Uterus (tissue), 4 donors: ENCODE results near the gene FMN2. TPM values are rescaled to one million over a fixed set of nuclear protein-coding genes. Genes with fewer than 3 reads are reported as not detected.

ENCODE experiments used
- DNase-seq, 2 donors: peaks; one replicate each; pipeline ENCODE4 v3.0.0-alpha.2; 2019 to 2020
- H3K27ac ChIP-seq, 2 donors: fragments of 200-600 bp; sonication (generic); 1 replicate in 1 of 2; 2 replicates in 1 of 2; pipeline ENCODE4 v1.5.1; 2016 to 2018
- H3K27me3 ChIP-seq, 2 donors: fragments of 200-600 bp; sonication (generic); one replicate each; pipeline ENCODE4 v1.5.1; 2018 to 2019; ENCODE audit warnings: control low read depth in 1 of 2
- H3K36me3 ChIP-seq, 2 donors: fragments of 200-600 bp; sonication (generic); one replicate each; pipeline ENCODE4 v1.5.1; 2019; ENCODE audit warnings: control low read depth in 1 of 2
- H3K4me1 ChIP-seq, 2 donors: fragments of 200-600 bp; sonication (generic); one replicate each; pipeline ENCODE4 v1.5.1; 2018 to 2019; ENCODE audit warnings: control low read depth in 1 of 2
- H3K4me3 ChIP-seq, 2 donors: fragments of 200-600 bp; sonication (generic); 1 replicate in 1 of 2; 2 replicates in 1 of 2; pipeline ENCODE4 v1.5.1; 2018 to 2019; ENCODE audit warnings: mild to moderate bottlenecking in 1 of 2
- H3K9me3 ChIP-seq, 2 donors: fragments of 200-600 bp; sonication (generic); one replicate each; pipeline ENCODE4 v1.5.1; 2019; ENCODE audit warnings: control low read depth in 1 of 2
- POLR2A ChIP-seq, 2 donors: fragments of 450-650 bp; IDR thresholded peaks; one replicate each; pipeline ENCODE4 v1.6.1; 2016; ENCODE audit warnings: antibody characterized with exemption in 2 of 2, mild to moderate bottlenecking in 1 of 2, moderate library complexity in 1 of 2
- intact Hi-C: fragments of 100-400 bp; cut with DNase I; formaldehyde crosslinking; loops from one replicate; pipeline ENCODE4 v1.15.1; 2023; ENCODE audit warnings: low total_unique reads
- total RNA-seq, 4 donors: library from RNA; depleted of rRNA in 3 of 4; stranded (reverse); fragments of >200 nt in 3 of 4; gene quantifications; one replicate each; pipeline versions ENCODE4 v1.1.0 to v1.2.4, GENCODE V29; 2014 to 2023
- TF ChIP-seq, protein P1 (sequence below), 4 experiments: fragments of 200-600 bp in 2 of 4; fragments of 450-650 bp in 2 of 4; sonication (generic) in 2 of 4; IDR thresholded peaks; one replicate each; pipeline ENCODE4 v1.5.1; 2016 to 2019; ENCODE audit warnings: antibody characterized with exemption in 4 of 4, mild to moderate bottlenecking in 2 of 4, moderate library complexity in 1 of 4
- donor health status: DM: yes; HTN: yes; CAD: no.

The FMN2 gene
- total RNA-seq, 4 donors from 2014 or later = 1.0 to 6.5 (median 2.3) TPM; not detected in 1

DNA sequence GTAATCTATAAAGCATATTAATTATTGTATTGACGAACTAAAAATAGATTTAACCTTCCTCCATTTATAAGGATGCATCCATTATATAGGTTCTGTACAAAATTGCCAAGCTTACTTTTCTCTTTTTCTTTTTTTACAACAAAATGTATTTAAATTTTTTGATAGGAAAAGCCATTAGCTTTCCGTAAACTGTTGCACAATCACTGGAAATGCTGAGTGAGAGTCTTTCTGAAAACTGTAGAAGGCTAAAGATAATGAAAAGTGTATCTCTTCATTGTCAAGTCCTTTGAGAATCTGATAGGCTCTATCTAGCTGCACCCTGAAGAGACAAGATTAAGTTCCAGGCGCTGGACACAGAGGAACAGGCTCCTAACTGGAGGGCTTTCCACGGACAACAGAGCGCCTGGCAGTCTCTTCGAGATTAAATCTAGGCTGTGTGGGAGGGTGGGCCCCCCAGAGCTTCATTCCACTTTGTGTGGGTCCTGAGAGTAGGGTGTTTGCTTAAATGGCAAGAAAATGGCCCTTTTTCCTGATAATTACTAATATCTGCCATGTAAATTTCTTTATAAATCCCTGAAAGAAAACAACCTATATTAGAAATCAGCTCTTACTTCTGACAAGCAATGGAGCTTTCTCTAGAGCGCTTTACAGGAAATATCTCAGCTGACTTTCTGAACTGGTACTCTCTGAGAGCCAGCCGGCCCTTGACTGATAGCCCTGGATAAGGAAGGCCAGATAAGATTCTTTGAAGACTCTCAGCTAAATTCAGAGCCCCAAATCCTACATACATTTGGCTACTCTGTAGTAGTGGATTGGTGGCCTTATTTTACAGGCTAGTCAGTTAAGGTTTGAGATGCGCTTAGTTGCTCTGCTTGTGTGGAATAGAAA lies 108.3 kb downstream of the FMN2 start:
- intact Hi-C loops = no loop called here
- Histone ChIP-seq H3K9me3 (no peaks in the 10 kb centered on the region), H3K4me1 (no peaks in the 10 kb centered on the region), H3K36me3 (no peaks in the 10 kb centered on the region), H3K27me3 (no peaks in the 10 kb centered on the region), H3K4me3 (no peak overlapping the region), H3K27ac (no peak overlapping the region)
- TF ChIP-seq POLR2A (IDR thresholded peaks at IDR 0.05) = no peak
- TF ChIP-seq, protein P1, sequence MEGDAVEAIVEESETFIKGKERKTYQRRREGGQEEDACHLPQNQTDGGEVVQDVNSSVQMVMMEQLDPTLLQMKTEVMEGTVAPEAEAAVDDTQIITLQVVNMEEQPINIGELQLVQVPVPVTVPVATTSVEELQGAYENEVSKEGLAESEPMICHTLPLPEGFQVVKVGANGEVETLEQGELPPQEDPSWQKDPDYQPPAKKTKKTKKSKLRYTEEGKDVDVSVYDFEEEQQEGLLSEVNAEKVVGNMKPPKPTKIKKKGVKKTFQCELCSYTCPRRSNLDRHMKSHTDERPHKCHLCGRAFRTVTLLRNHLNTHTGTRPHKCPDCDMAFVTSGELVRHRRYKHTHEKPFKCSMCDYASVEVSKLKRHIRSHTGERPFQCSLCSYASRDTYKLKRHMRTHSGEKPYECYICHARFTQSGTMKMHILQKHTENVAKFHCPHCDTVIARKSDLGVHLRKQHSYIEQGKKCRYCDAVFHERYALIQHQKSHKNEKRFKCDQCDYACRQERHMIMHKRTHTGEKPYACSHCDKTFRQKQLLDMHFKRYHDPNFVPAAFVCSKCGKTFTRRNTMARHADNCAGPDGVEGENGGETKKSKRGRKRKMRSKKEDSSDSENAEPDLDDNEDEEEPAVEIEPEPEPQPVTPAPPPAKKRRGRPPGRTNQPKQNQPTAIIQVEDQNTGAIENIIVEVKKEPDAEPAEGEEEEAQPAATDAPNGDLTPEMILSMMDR (IDR thresholded peaks at IDR 0.05) = no peak
- DNase-seq = no peak

DNA sequence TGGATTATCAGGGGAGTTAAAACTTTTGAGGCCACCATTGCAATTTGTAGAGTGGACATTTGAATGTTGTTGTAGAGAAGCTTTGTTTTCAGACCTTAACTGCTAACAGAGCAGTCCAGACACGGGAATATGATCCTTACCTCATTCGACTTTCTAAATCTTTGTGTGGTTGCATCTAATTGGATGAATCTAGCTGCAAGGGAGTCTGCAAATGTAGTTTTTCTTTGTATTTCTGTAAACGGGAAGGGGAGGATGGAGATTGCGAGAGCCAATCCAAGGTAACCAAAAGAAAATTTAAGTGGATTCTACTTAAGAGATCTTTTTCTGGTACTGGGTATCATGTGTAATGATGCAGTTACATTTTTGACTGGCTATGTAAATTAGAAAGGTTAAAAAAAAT lies 110.2 kb downstream of the FMN2 start:
- Histone ChIP-seq H3K9me3 (no peaks in the 10 kb centered on the region), H3K4me1 (no peaks in the 10 kb centered on the region), H3K36me3 (no peaks in the 10 kb centered on the region), H3K27me3 (no peaks in the 10 kb centered on the region), H3K27ac (no peak overlapping the region), H3K4me3 (no peak overlapping the region)
- no peak for DNase-seq
- intact Hi-C loops = no loop called here
- TF ChIP-seq, protein P1 (IDR thresholded peaks at IDR 0.05) = no peak
- no peak for TF ChIP-seq POLR2A (IDR thresholded peaks at IDR 0.05)

DNA sequence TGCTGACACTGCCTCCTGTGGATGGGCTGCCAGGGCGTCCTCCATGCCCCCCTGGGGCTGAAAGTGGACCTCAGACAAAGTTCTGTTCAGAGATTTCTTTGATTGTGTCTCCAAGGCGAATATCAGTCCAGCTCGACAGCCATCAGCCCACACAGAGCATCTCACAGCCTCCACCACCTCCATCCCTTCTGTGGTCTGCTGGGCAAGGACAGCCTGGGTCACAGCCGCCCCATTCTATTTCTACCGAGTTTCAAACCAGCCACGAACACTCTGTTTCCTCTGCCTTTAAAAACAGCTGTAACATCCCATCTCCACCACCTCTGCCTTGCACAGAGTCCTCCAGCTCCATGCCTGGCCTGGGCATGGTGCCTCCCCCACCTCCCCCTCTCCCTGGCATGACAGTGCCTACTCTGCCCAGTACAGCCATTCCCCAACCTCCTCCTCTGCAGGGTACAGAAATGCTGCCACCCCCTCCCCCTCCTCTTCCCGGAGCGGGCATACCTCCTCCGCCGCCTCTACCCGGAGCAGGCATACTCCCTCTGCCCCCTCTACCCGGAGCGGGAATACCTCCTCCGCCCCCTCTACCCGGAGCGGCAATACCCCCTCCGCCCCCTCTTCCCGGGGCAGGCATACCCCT lies 115.5 kb downstream of the FMN2 start:
- no peak for DNase-seq
- H3K36me3 ChIP-seq = no peaks in the 10 kb centered on the region
- H3K4me3 ChIP-seq = no peak overlapping the region
- H3K27me3 ChIP-seq = no peaks in the 10 kb centered on the region
- TF ChIP-seq, protein P1 (IDR thresholded peaks at IDR 0.05) = no peak
- TF ChIP-seq POLR2A (IDR thresholded peaks at IDR 0.05) = no peak
- no peaks in the 10 kb centered on the region for H3K4me1 ChIP-seq
- no peaks in the 10 kb centered on the region for H3K9me3 ChIP-seq
- H3K27ac ChIP-seq = no peak overlapping the region
- intact Hi-C loops = no loop called here

DNA sequence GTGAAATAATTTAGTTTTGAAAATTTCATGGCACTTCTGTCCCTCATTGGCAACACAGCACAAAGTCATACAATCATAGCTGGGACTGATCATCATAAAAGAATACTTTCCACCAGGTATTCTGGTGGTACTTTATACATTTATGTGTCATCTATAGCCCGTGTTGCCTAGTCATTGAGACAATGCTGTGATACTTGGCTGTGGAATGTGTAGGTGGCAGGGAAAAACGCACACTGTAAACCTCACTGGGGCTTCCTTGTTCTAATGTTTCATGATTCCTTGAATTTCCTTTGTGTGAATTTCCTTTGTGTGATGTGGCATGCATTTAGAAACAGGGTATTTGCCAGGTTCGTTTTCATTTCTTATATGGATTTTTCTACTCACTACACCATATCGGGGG lies 118.3 kb downstream of the FMN2 start:
- TF ChIP-seq, protein P1 (IDR thresholded peaks at IDR 0.05) = no peak
- TF ChIP-seq POLR2A (IDR thresholded peaks at IDR 0.05) = no peak
- no peak for DNase-seq
- Histone ChIP-seq H3K4me3 (no peak overlapping the region), H3K27me3 (no peaks in the 10 kb centered on the region), H3K9me3 (no peaks in the 10 kb centered on the region), H3K36me3 (no peaks in the 10 kb centered on the region), H3K4me1 (no peaks in the 10 kb centered on the region), H3K27ac (no peak overlapping the region)
- intact Hi-C loops = no loop called here

DNA sequence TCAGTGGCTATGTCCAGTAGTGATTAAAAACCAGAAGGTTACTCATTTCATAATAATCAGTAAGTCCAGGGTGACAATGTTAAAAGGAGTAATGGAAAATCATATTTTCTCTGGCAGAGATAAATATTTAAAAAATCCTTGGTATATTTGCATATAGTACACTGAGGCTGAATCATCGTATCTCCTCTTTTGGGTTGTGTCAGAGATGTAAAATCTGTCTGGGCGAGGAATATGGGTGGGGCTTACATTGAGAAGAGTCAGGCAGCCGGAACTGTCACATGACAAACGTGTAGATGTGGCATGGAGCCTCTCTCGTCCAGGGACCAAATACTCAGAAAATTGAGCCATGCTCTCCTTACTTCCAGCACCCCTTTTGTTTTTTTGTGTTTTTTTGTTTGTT lies 120.9 kb downstream of the FMN2 start:
- no peak for DNase-seq
- intact Hi-C loops = no loop called here
- Histone ChIP-seq H3K27ac (no peak overlapping the region), H3K36me3 (no peaks in the 10 kb centered on the region), H3K4me1 (no peaks in the 10 kb centered on the region), H3K9me3 (no peaks in the 10 kb centered on the region), H3K4me3 (no peak overlapping the region), H3K27me3 (no peaks in the 10 kb centered on the region)
- TF ChIP-seq, protein P1 (IDR thresholded peaks at IDR 0.05) = no peak
- no peak for TF ChIP-seq POLR2A (IDR thresholded peaks at IDR 0.05)
